ENCODE measurements around the gene AQP12B.
"Not testable (repeated sequence)": the region's sequence is repeated elsewhere in the genome, so short reads cannot be mapped to it uniquely, and the experiment has no call there.

Gene AQP12B

GRCh38 chr2:240680185-240680584, 2.5 kb downstream of the AQP12B start:
- DNase-seq, result not testable (repeated sequence)

GRCh38 chr2:240678909-240679308, 3.8 kb downstream of the AQP12B start:
- not testable (repeated sequence) for DNase-seq

GRCh38 chr2:240678043-240678442, 4.6 kb downstream of the AQP12B start:
- not testable (repeated sequence) for DNase-seq

GRCh38 chr2:240675345-240675744, 7.3 kb downstream of the AQP12B start:
- not testable (repeated sequence) for DNase-seq

- DNase-seq, result not testable (repeated sequence)
Measured at GRCh38 chr2:240674461-240675184, 8.1 kb downstream of the AQP12B start.

- no peak for DNase-seq
Measured at GRCh38 chr2:240672701-240673190, 9.9 kb downstream of the AQP12B start.

GRCh38 chr2:240672076-240672700, 10.5 kb downstream of the AQP12B start:
- DNase-seq, result no peak

GRCh38 chr2:240670950-240671349, 11.7 kb downstream of the AQP12B start:
- no peak for DNase-seq

- DNase-seq, result no peak
Measured at GRCh38 chr2:240670402-240670801, 12.3 kb downstream of the AQP12B start.

GRCh38 chr2:240664622-240665021, 18.1 kb downstream of the AQP12B start:
- no peak for DNase-seq

GRCh38 chr2:240663546-240664190, 19.0 kb downstream of the AQP12B start:
- no peak for DNase-seq

GRCh38 chr2:240662681-240663080, 20.0 kb downstream of the AQP12B start:
- no peak for DNase-seq

- DNase-seq, result not testable (repeated sequence)
Measured at GRCh38 chr2:240659883-240660282, 22.8 kb downstream of the AQP12B start.

GRCh38 chr2:240655931-240656886, 26.5 kb downstream of the AQP12B start:
- no peak for DNase-seq

GRCh38 chr2:240651185-240651584, 31.5 kb downstream of the AQP12B start:
- DNase-seq, result no peak

- no peak for DNase-seq
Measured at GRCh38 chr2:240650254-240650965, 32.3 kb downstream of the AQP12B start.

GRCh38 chr2:240649331-240649730, 33.4 kb downstream of the AQP12B start:
- DNase-seq, result no peak

GRCh38 chr2:240648650-240649275, 33.9 kb downstream of the AQP12B start:
- DNase-seq, result peak; percentile 39

GRCh38 chr2:240648155-240648649, 34.5 kb downstream of the AQP12B start:
- DNase-seq, result no peak

- no peak for DNase-seq
Measured at GRCh38 chr2:240647503-240648154, 35.1 kb downstream of the AQP12B start.

All from right forelimb (tissue), 1 donor.